ENCODE measurements around the gene LRRC46.

LRRC46 gene

DNA sequence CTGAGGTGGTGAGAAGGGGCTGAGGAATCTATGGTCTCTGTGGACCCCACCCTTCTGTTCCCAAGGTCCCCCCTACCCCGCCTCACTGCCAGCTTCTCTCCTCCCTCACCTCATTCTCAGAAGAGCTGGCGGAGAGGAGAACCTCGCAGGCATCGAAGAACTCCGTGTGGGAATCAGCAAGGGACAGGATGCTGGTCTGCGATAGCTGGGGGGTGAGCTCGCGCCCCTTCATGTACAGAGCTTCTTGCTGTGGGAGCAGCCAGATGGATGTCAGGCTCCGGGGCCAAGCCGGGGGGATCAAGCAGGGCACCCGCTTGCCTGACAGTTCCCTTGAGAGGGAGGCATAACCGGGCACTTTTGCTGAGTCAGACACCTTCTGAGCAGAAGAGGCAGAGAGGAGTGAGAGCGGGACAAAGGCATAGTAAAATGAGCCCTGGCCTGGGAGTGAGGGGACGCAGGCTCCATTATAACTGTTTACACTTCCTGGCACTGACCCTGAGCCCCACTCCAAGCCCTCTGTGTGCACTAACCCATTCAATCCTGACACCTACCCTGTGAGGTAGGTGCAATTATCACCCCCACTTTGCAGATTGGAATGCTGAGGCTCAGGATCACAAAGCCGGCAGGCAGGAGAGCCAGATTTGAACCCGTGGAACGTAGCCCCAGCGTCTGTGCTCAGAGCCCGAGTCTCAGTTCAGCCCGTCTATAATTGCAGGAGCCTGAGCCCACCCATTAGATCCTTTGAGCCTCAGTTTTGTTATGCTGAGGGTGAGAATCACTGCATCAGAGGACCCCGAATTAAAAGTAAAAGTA is 16.2 kb upstream of the LRRC46 start:
- H3K4me3 ChIP-seq (ENCODE audit: low read depth, low read length), result no peak overlapping the region
- no peak for DNase-seq (ENCODE audit: low read depth)
- TF ChIP-seq, protein P1, sequence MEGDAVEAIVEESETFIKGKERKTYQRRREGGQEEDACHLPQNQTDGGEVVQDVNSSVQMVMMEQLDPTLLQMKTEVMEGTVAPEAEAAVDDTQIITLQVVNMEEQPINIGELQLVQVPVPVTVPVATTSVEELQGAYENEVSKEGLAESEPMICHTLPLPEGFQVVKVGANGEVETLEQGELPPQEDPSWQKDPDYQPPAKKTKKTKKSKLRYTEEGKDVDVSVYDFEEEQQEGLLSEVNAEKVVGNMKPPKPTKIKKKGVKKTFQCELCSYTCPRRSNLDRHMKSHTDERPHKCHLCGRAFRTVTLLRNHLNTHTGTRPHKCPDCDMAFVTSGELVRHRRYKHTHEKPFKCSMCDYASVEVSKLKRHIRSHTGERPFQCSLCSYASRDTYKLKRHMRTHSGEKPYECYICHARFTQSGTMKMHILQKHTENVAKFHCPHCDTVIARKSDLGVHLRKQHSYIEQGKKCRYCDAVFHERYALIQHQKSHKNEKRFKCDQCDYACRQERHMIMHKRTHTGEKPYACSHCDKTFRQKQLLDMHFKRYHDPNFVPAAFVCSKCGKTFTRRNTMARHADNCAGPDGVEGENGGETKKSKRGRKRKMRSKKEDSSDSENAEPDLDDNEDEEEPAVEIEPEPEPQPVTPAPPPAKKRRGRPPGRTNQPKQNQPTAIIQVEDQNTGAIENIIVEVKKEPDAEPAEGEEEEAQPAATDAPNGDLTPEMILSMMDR (IDR thresholded peaks at IDR 0.05; ENCODE audit: low read depth, low read length, missing control alignments), result no peak

DNA sequence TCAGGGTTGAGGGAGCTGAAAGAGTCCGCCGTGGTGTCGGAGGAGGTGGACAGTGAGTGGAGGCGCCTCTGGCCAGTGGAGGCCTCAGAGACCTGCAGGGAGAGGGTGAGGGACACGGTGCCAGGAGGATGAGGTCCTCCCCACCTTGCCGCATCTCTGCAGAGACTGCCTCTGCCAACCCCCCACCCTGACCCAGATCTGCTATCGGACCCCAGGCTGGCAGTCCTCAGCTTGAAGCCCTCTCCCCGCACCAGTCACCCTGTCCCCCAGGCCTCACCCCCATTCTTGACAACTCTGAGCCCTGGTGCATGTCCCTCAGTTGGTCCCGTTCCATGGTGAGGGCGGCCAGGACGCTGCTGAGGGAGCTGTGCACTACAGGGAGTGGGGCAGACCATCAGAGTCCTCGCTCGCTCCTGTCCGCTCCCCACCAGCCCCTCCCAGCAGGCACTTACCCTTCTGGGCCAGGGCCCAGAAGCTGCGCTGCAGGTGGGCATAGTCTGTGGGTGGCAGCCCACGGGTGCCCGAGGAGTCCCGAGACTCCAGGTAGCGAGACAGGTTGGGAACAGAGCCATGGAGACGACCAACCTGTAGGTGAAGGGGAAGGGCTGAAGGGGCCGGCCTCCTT is 15.2 kb upstream of the LRRC46 start:
- H3K4me3 ChIP-seq (ENCODE audit: low read depth, low read length), result no peak overlapping the region
- TF ChIP-seq, protein P1 (IDR thresholded peaks at IDR 0.05; ENCODE audit: low read depth, low read length, missing control alignments), result no peak
- DNase-seq (ENCODE audit: low read depth), result no peak

DNA sequence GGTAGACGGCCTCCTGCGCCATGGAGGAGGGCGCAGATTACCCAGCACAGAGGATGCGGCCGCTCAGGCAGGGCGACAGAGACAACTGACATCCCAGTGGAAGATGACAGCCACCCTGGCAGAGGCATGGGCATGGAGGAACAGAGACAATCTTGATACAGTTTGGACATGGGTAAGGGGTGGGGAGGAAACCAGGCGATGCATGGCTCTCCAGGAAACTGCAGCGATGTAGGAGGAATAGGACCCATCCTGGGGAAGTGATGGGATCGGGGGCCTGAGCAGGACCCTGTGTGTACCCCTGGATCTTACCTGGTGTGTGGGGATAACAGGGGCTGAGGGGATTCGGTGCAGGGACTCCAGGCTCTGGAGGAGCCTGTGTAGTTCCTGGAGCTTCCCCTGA is 14.5 kb upstream of the LRRC46 start:
- no peak overlapping the region for H3K4me3 ChIP-seq (ENCODE audit: low read depth, low read length)
- no peak for DNase-seq (ENCODE audit: low read depth)
- TF ChIP-seq, protein P1 (IDR thresholded peaks at IDR 0.05; ENCODE audit: low read depth, low read length, missing control alignments), result no peak

DNA sequence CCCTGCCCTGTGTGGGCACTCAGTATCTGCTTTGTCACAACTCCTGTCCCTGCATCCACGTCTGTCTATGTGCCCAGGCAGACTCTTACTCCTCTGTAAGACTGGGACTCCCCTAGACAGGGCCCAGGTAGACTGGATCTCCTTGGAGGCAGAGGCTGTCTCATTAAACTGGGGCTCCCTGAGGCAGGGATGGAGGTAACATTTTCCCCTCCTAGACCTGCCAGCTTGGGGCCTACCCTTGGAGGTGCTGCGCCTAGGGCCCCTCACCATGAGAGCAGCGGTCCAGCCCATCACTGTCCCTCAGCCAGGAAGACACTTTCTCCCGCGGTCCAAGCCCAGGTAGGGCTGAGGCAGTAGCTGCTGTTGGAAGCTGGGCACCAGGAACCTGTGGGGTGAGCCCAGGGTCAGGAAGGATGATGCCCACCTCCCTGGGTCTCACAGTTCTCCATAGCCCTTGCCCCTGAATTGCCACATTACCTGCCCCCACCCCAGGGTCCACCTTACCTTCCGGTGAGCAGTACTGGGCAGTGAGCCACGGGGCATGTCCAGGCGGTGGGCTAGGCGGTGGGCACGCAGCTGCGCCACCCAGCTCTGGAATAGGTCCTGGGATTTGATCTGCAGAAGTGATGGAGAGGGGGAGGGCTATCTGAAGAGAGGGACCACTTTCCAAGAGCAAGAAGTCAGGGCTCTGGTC is 13.3 kb upstream of the LRRC46 start:
- TF ChIP-seq, protein P1 (IDR thresholded peaks at IDR 0.05; ENCODE audit: low read depth, low read length, missing control alignments), result no peak
- H3K4me3 ChIP-seq (ENCODE audit: low read depth, low read length), result no peak overlapping the region
- DNase-seq (ENCODE audit: low read depth), result no peak

DNA sequence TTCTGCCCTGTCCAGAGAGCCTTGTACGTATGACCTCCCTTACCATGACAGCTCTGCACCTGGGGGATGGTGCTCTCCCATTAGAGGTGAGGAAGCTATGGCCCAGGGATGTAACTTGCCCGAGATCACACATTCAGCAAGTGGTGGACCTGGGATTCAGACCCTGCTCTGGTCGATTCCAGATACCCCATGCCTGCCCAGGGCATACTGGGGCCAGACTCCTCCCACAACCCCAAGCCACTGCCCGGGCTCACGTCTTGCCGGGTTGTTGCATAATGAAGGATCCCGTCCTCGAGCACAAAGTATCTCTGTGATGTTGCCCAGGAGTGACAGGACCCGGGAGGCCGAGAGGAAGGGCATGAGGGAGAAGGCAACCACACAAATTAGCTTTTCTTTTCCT is 12.0 kb upstream of the LRRC46 start:
- TF ChIP-seq, protein P1 (IDR thresholded peaks at IDR 0.05; ENCODE audit: low read depth, low read length, missing control alignments), result no peak
- no peak overlapping the region for H3K4me3 ChIP-seq (ENCODE audit: low read depth, low read length)
- no peak for DNase-seq (ENCODE audit: low read depth)

DNA sequence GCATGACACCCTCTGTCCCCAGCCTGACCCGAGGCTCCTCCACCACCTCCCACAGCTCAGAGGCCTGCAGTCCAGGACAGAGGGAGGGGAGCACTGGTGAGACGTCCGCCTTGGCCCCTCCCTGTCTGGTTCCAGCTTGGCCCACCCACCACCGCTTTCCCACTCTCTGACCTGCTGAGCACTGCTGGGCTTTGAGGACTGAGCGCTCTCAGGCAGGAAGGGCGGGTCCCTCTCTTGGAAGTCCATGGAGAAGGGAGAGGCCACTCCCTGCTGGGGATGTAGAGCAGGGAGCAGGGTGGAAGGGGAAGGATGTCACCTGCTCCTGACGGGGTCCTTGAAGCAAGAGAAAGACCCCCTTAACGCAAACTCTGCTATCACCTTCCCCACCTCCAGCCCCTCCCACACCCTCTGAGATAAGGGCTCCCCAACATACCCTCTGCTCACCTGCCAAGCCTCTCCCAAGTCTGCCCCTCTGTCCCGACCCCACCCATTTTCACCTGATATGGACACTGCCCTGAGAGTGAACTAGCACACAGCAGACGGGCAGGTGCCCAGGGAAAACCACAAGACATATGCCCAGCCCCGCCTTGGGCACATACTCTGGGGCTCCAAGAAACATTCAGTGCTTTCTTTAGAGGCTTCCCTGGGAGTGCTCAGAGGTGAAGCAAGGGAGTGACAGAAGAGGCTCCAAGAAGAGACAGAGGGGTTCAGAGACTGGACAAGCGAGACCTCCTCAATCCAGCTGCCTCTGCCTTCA is 11.3 kb upstream of the LRRC46 start:
- no peak for DNase-seq (ENCODE audit: low read depth)
- TF ChIP-seq, protein P1 (IDR thresholded peaks at IDR 0.05; ENCODE audit: low read depth, low read length, missing control alignments), result no peak
- no peak overlapping the region for H3K4me3 ChIP-seq (ENCODE audit: low read depth, low read length)

Data from GM12864 (cell line).